K562 (cell line): ENCODE measurements around the gene PIK3CB. TPM values are rescaled to one million over a fixed set of nuclear protein-coding genes. Genes with fewer than 3 reads are reported as not detected.

Experiments used
- ATAC-seq: fragments of 200-7000 bp; cut with Tn5 transposase; 3 replicates; pipeline ENCODE4 v1.9.1; 2020; ENCODE audit warnings: moderate library complexity
- BruUV-seq: library from RNA; stranded (reverse); fragments of 400-500 nt; replicated peaks from 2 replicates; lab custom pipeline; 2021; lab: Mats Ljungman, UMichigan
- CTCF ChIA-PET: fragments of 300-600 bp; formaldehyde crosslinking; extraction: SDS; loops from one replicate; lab custom pipeline; 2021; ENCODE audit warnings: low intra/inter-chr PET ratio; lab: Yijun Ruan, JAX
- POLR2A ChIA-PET: fragments of 300-600, 350-650 bp; sonication (Branson Sonifier 250); formaldehyde crosslinking; extraction: SDS; loops from one replicate; lab custom pipeline; 2021; ENCODE audit warnings: antibody characterized with exemption, inconsistent platforms; lab: Yijun Ruan, JAX
- DNase-seq, 4 experiments: peaks; one replicate each; pipeline versions ENCODE4 v3.0.0 to v3.0.0-alpha.2; 2011 to 2018; ENCODE audit warnings: low spot score in 3 of 4, mixed read lengths in 3 of 4; ENCODE audit errors: extremely low read depth in 1 of 4
- FAIRE-seq: peaks from 2 replicates; lab custom pipeline; 2011; peaks lifted over from hg19 to GRCh38; lab: Jason Lieb, UNC
- H2AFZ ChIP-seq: 2 replicates; pipeline ENCODE4 v1.6.0; 2011; ENCODE audit warnings: low read depth, low read length, control low read depth, inconsistent platforms
- H3K27ac ChIP-seq: fragments of 200-600 bp; 3 replicates; pipeline ENCODE4 v1.8.0; 2011; ENCODE audit warnings: low read depth, mild to moderate bottlenecking, control low read depth, inconsistent platforms, low read length, moderate library complexity, mixed read lengths; ENCODE audit errors: extremely low read depth
- H3K27me3 ChIP-seq, 2 experiments: fragments of 300-600 bp in 1 of 2; 2 replicates in 1 of 2; 3 replicates in 1 of 2; pipeline versions ENCODE4 v1.6.0 to v1.8.0; 2011; ENCODE audit warnings: inconsistent platforms in 2 of 2, low read length in 2 of 2, mild to moderate bottlenecking in 1 of 2, mixed read lengths in 1 of 2, moderate library complexity in 1 of 2; ENCODE audit not compliant: control insufficient read depth in 2 of 2, insufficient read depth in 2 of 2
- H3K36me3 ChIP-seq: fragments of 300-600 bp; 3 replicates; pipeline ENCODE4 v1.8.0; 2011; ENCODE audit warnings: mild to moderate bottlenecking, low read length, inconsistent platforms; ENCODE audit not compliant: control insufficient read depth, insufficient read depth
- H3K4me1 ChIP-seq, 2 experiments: fragments of 200-600 bp in 1 of 2; replicated peaks in 1 of 2; 2 replicates in 1 of 2; 3 replicates in 1 of 2; pipeline versions ENCODE4 v1.5.1 to v1.8.0; 2011; ENCODE audit warnings: inconsistent platforms in 2 of 2, low read length in 2 of 2, mild to moderate bottlenecking in 1 of 2, mixed read lengths in 1 of 2, moderate library complexity in 1 of 2; ENCODE audit not compliant: control insufficient read depth in 2 of 2, insufficient read depth in 2 of 2
- H3K4me2 ChIP-seq: 2 replicates; pipeline ENCODE4 v1.6.1; 2011; ENCODE audit warnings: low read length, control low read depth, inconsistent platforms, mixed read lengths; ENCODE audit not compliant: insufficient read depth
- H3K4me3 ChIP-seq: fragments of 200-600 bp; sonication (generic), shearing (Covaris generic); 2 replicates; pipeline ENCODE4 v1.5.1; 2016; ENCODE audit warnings: control low read depth, inconsistent platforms
- H3K79me2 ChIP-seq: fragments of 200-600 bp; 3 replicates; pipeline ENCODE4 v1.8.0; 2011; ENCODE audit warnings: low read length, inconsistent platforms; ENCODE audit not compliant: control insufficient read depth, insufficient read depth
- H3K9ac ChIP-seq, 2 experiments: 2 replicates each; pipeline versions ENCODE4 v1.6.0 to v1.6.1; 2011; ENCODE audit warnings: low read depth in 2 of 2, low read length in 2 of 2, control low read depth in 1 of 2, inconsistent platforms in 1 of 2, mild to moderate bottlenecking in 1 of 2, mixed read lengths in 1 of 2; ENCODE audit not compliant: insufficient read depth in 1 of 2
- H3K9me1 ChIP-seq: one replicate; pipeline ENCODE4 v1.6.0; 2011; ENCODE audit warnings: inconsistent platforms, mild to moderate bottlenecking, low read length, moderate library complexity; ENCODE audit not compliant: control insufficient read depth, insufficient read depth
- H3K9me3 ChIP-seq: replicated peaks from 2 replicates; pipeline ENCODE4 v1.5.1; 2011; ENCODE audit warnings: low read depth, low read length, inconsistent platforms; ENCODE audit not compliant: control insufficient read depth, insufficient read depth
- H4K20me1 ChIP-seq: replicated peaks from 2 replicates; pipeline ENCODE4 v1.6.1; 2011; ENCODE audit warnings: low read length, inconsistent platforms, mixed read lengths; ENCODE audit not compliant: control insufficient read depth, insufficient read depth
- ARID2 ChIP-seq: fragments of 450-650 bp; IDR thresholded peaks from 2 replicates; pipeline ENCODE4 v1.6.1; 2017; ENCODE audit warnings: antibody characterized with exemption, mild to moderate bottlenecking
- ARID4B ChIP-seq: sonication (generic); formaldehyde crosslinking; IDR thresholded peaks from 2 replicates; pipeline ENCODE4 v1.8.0; 2022; ENCODE audit warnings: mild to moderate bottlenecking, missing genetic modification reagents
- CREB1 ChIP-seq, 2 experiments: sonication (generic) in 1 of 2; formaldehyde crosslinking in 1 of 2; IDR thresholded peaks; 2 replicates each; pipeline versions ENCODE4 v1.6.1 to v1.8.0; 2012 to 2022; ENCODE audit warnings: inconsistent platforms in 1 of 2, mild to moderate bottlenecking in 1 of 2, missing genetic modification reagents in 1 of 2, moderate library complexity in 1 of 2
- CTBP1 ChIP-seq: fragments of 450-650 bp; IDR thresholded peaks from 2 replicates; pipeline ENCODE4 v1.6.1; 2016; ENCODE audit warnings: borderline replicate concordance
- FIP1L1 ChIP-seq: fragments of 200-400 bp; formaldehyde crosslinking; IDR thresholded peaks from 2 replicates; pipeline ENCODE4 v1.6.1; 2018; ENCODE audit warnings: mild to moderate bottlenecking, low read depth, low read length; ENCODE audit not compliant: poor library complexity, severe bottlenecking
- FOXM1 ChIP-seq, 2 experiments: fragments of 450-650 bp in 1 of 2; sonication (generic) in 1 of 2; formaldehyde crosslinking in 1 of 2; IDR thresholded peaks; 2 replicates each; pipeline versions ENCODE4 v1.6.1 to v1.9.0; 2017 to 2022; ENCODE audit warnings: low read depth in 2 of 2, mild to moderate bottlenecking in 2 of 2, missing genetic modification reagents in 1 of 2, moderate library complexity in 1 of 2
- GABPB1 ChIP-seq: sonication (generic); formaldehyde crosslinking; IDR thresholded peaks from 2 replicates; pipeline ENCODE4 v1.8.0; 2022; ENCODE audit warnings: mild to moderate bottlenecking, missing genetic modification reagents
- PCBP1 ChIP-seq: fragments of 200-400 bp; formaldehyde crosslinking; IDR thresholded peaks from 2 replicates; pipeline ENCODE4 v1.6.1; 2018; ENCODE audit warnings: mild to moderate bottlenecking, low read depth, low read length; ENCODE audit not compliant: poor library complexity, severe bottlenecking
- PURB ChIP-seq: sonication (generic); formaldehyde crosslinking; IDR thresholded peaks from 2 replicates; pipeline ENCODE4 v1.9.0; 2021; ENCODE audit warnings: low read depth, mild to moderate bottlenecking, missing genetic modification reagents
- SMARCC2 ChIP-seq: fragments of 450-650 bp; IDR thresholded peaks from 2 replicates; pipeline ENCODE4 v1.6.1; 2017; ENCODE audit warnings: antibody characterized with exemption, moderate library complexity, mild to moderate bottlenecking, low read depth
- SUPT5H ChIP-seq: fragments of 450-650 bp; IDR thresholded peaks from 2 replicates; pipeline ENCODE4 v1.6.1; 2016
- TFAM ChIP-seq: fragments of 250-450 bp; sonication (Bioruptor Pico); conservative IDR thresholded peaks from 2 replicates; pipeline ENCODE4 v1.5.0; 2021; ENCODE audit warnings: mild to moderate bottlenecking, moderate library complexity
- U2AF1 ChIP-seq: fragments of 200-400 bp; formaldehyde crosslinking; optimal IDR thresholded peaks from 2 replicates; pipeline ENCODE3; 2017; ENCODE audit warnings: mild to moderate bottlenecking, low read depth, low read length, moderate library complexity
- USF2 ChIP-seq: sonication (generic); formaldehyde crosslinking; IDR thresholded peaks from 2 replicates; pipeline ENCODE4 v1.5.0; 2020; ENCODE audit warnings: missing genetic modification reagents
- ZNF217 ChIP-seq: sonication (generic); formaldehyde crosslinking; IDR thresholded peaks from 2 replicates; pipeline ENCODE4 v1.8.0; 2022; ENCODE audit warnings: mild to moderate bottlenecking, missing genetic modification reagents
- ZNF431 ChIP-seq: sonication (generic); formaldehyde crosslinking; IDR thresholded peaks from 2 replicates; pipeline ENCODE4 v1.8.0; 2022; ENCODE audit warnings: mild to moderate bottlenecking, missing genetic modification reagents
- ZNF551 ChIP-seq: fragments of 250-450 bp; sonication (Bioruptor Pico); IDR thresholded peaks from 2 replicates; pipeline ENCODE4 v1.5.0; 2021; ENCODE audit warnings: mild to moderate bottlenecking, moderate library complexity
- ZSCAN29 ChIP-seq: fragments of 450-650 bp; IDR thresholded peaks from 2 replicates; pipeline ENCODE4 v1.6.1; 2017
- WGBS: fragments of 100-300 bp; shearing (Covaris generic); methylation state at CpG from one replicate; pipeline ENCODE4 v1.1.6; 2016; ENCODE audit warnings: low coverage, mixed read lengths; ENCODE audit not compliant: insufficient coverage; ENCODE audit errors: missing lambda C conversion rate; 5-methylcytosine and 5-hydroxymethylcytosine counted together
- in situ Hi-C: fragments of 300-500 bp; cut with MboI; formaldehyde crosslinking; loops from 4 replicates; pipeline ENCODE4 v1.15.0; 2018; ENCODE audit warnings: inconsistent platforms, mixed read lengths
- intact Hi-C: fragments of 100-400 bp; cut with micrococcal nuclease; formaldehyde crosslinking; loops from 2 replicates; pipeline ENCODE4 v1.14.2; 2022
- polyA plus RNA-seq, 8 experiments: library from polyadenylated mRNA; depleted of rRNA in 4 of 8; stranded (reverse) in 5 of 8; unstranded in 3 of 8; fragments of >200 nt; fragmentation: Nextera tagmentation in 2 of 8; fragmentation: Illumina TruSeq in 1 of 8; extraction: Ambion mirVana in 2 of 8; extraction: Trizol in 1 of 8; gene quantifications; 2 replicates each; pipeline versions ENCODE4 v1.2.1 to v1.2.3, GENCODE V29; 2011 to 2014; ENCODE audit warnings: inconsistent platforms in 1 of 8, missing spikeins in 1 of 8
- total RNA-seq, 7 experiments: library from RNA; depleted of rRNA in 6 of 7; stranded (reverse); fragments of >200 nt in 6 of 7; fragmentation: Illumina TruSeq in 2 of 7; extraction: Trizol in 2 of 7; gene quantifications; 2 replicates each; pipeline versions ENCODE4 v1.2.1 to v1.2.3, GENCODE V29; 2011 to 2021; ENCODE audit warnings: low replicate concordance in 1 of 7

PIK3CB gene
- total and polyA plus RNA-seq, 9 of the 15 experiments (the other 6 are each of a cell fraction or from before 2014, with no cell fraction given) = 15.3 to 62.6 (median 28.3) TPM

- TF ChIP-seq CTBP1 = no peak
- no peak for TF ChIP-seq ZNF431 (CRISPR knock-in tag)
- TF ChIP-seq, all 486 proteins: peak for 0
Measured at GRCh38 chr3:138725116-138725515, 109.6 kb downstream of the PIK3CB start (continued).

GRCh38 chr3:138724443-138724842 is 110.3 kb downstream of the PIK3CB start:
- BruUV-seq = no TSS peak
- ATAC-seq = no peak

More at GRCh38 chr3:138724443-138724842, 110.3 kb downstream of the PIK3CB start:
- TF ChIP-seq FOXM1 (IDR thresholded peaks at IDR 0.05; ENCODE audit: low read depth) = no peak
- no peak for TF ChIP-seq FOXM1 (CRISPR knock-in tag; IDR thresholded peaks at IDR 0.05; ENCODE audit: low read depth)
- TF ChIP-seq ZNF217 = no peak
- TF ChIP-seq PCBP1 = no peak
- TF ChIP-seq GABPB1 = no peak
- no peak for TF ChIP-seq ARID4B (CRISPR knock-in tag)
- TF ChIP-seq CREB1 (IDR thresholded peaks at IDR 0.05) = no peak
- no peak for TF ChIP-seq CREB1 (CRISPR knock-in tag; IDR thresholded peaks at IDR 0.05)
- no peak for TF ChIP-seq FIP1L1
- no peak for TF ChIP-seq ZNF551 (CRISPR knock-in tag)
- TF ChIP-seq ZSCAN29 = no peak
- no peak for TF ChIP-seq TFAM (CRISPR knock-in tag)
- TF ChIP-seq U2AF1 = no peak
- no peak for TF ChIP-seq PURB (CRISPR knock-in tag)
- TF ChIP-seq ARID2 = no peak
- no peak for TF ChIP-seq SUPT5H
- TF ChIP-seq SMARCC2 = no peak
- no peak for TF ChIP-seq USF2
- TF ChIP-seq, all 486 proteins: peak for 0
- no peak overlapping the region for H3K9ac ChIP-seq
- FAIRE-seq (no peak), DNase-seq (no peak)
- H2AFZ ChIP-seq = no peak overlapping the region
- CTCF ChIA-PET = no interaction called here
- 96% methylated on average over 6 of the region's 6 CpGs for WGBS
- H3K36me3 ChIP-seq = peaks cover 69% of the 10 kb centered on the region
- POLR2A ChIA-PET = interaction anchor here (0.6 to 0.7 kb wide), 2 partner anchors 145 to 162 kb away, joined by 3 read pairs; no protein-coding TSS in a partner anchor
- no peaks in the 10 kb centered on the region for H4K20me1 ChIP-seq
- H3K4me3 ChIP-seq = no peak overlapping the region
- H3K27me3 ChIP-seq = no peaks in the 10 kb centered on the region
- H3K4me2 ChIP-seq = no peak overlapping the region
- H3K9me1 ChIP-seq = no peaks in the 10 kb centered on the region
- intact Hi-C loops (no loop called here), in situ Hi-C loops (no loop called here)
- H3K4me1 ChIP-seq = peaks cover 10 to 14% of the 10 kb centered on the region in 2 experiments; a peak in 4 of 5 replicates
- H3K9me3 ChIP-seq = no peaks in the 10 kb centered on the region
- peaks cover 20% of the 10 kb centered on the region; the same call in 2 of the 3 replicates for H3K79me2 ChIP-seq
- H3K27ac ChIP-seq = no peak overlapping the region
